Fibroblast of villous mesenchyme (primary cell): ENCODE data around the gene RPS2. TPM values are rescaled to one million over a fixed set of nuclear protein-coding genes. Genes with fewer than 3 reads are reported as not detected.
"Not testable (repeated sequence)": the region's sequence is repeated elsewhere in the genome, so short reads cannot be mapped to it uniquely, and the experiment has no call there.

Experiments
- DNase-seq: peaks from one replicate; pipeline ENCODE4 v3.0.0-alpha.2; 2010; ENCODE audit warnings: low read depth
- H3K4me3 ChIP-seq: 2 replicates; pipeline ENCODE4 v1.5.1; 2011; ENCODE audit warnings: low read depth, mild to moderate bottlenecking, low read length
- CTCF ChIP-seq: IDR thresholded peaks from 2 replicates; pipeline ENCODE4 v1.5.1; 2012; ENCODE audit warnings: low read depth, mild to moderate bottlenecking, low read length; ENCODE audit not compliant: insufficient read depth
- total RNA-seq: library from RNA; depleted of rRNA; stranded (reverse); fragments of >200 nt; gene quantifications from 2 replicates; pipeline ENCODE4 v1.2.3, GENCODE V29; 2012

RPS2 gene
- total RNA-seq, 1 donor: 1,294 TPM

DNA sequence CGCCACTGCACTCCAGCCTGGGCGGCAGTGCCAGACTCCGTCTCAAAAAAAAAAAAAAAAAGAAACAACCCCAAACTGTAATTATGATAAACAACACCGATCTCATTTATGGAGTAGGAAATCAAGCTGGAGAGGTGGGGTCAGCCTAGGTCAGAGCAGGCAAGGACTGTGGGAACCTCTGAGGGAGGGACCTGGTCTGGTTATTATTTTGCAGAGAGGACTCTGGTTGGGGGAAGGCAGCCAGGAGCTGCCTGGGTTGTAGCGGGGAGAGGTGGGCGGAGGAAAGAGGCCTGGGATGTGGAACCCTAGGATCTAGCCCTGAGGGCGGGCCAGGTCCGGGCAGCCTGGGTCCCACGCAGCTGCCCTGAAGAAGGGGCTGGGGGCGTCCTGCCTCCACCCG lies 35.5 kb downstream of the RPS2 start:
- peak; percentile 41 for DNase-seq
- TF ChIP-seq CTCF: no peak

DNA sequence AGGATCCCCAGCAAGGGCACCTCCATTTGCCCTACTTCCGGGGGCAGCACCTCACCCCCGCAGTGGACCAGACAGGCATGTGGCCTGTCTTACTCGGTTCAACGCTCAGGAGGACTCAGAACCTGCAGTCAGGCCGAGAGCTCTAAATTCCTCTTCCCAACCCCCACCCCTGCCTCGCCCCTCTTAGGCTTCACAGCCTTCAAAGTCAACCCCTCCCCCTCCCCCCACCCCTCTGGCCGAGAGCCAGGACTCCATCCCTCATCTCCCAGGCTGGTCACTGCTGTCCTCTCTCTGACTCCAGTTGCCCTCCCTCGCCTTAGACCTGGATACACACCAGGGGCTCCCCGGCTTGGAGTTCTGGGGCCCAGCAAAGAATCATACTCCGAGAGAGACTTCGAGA lies 38.4 kb downstream of the RPS2 start:
- DNase-seq: no peak
- TF ChIP-seq CTCF: no peak
- H3K4me3 ChIP-seq: no peak overlapping the region

More for the DNA sequence above, 35.5 kb downstream of the RPS2 start:
- peak overlapping the region; percentile 64 for H3K4me3 ChIP-seq

DNA sequence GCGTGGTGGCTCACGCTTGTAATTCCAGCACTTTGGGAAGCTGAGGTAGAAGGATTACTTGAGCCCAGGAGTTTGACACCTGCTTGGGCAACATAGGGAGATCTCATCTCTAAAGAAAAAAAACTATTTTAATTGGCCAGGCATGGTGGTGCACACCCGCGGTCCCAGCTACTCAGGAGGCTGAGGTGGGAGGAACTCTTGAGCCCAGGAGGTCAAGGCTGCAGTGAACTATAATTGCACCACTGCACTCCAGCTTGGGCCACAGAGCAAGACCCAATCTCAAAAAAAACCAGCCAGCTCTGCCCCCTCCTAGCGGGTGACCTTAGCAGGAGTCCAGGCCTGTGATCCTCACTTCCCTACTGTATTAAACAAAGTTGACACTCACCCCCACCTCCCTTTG lies 40.5 kb downstream of the RPS2 start:
- TF ChIP-seq CTCF: no peak
- no peak for DNase-seq
- no peak overlapping the region for H3K4me3 ChIP-seq

DNA sequence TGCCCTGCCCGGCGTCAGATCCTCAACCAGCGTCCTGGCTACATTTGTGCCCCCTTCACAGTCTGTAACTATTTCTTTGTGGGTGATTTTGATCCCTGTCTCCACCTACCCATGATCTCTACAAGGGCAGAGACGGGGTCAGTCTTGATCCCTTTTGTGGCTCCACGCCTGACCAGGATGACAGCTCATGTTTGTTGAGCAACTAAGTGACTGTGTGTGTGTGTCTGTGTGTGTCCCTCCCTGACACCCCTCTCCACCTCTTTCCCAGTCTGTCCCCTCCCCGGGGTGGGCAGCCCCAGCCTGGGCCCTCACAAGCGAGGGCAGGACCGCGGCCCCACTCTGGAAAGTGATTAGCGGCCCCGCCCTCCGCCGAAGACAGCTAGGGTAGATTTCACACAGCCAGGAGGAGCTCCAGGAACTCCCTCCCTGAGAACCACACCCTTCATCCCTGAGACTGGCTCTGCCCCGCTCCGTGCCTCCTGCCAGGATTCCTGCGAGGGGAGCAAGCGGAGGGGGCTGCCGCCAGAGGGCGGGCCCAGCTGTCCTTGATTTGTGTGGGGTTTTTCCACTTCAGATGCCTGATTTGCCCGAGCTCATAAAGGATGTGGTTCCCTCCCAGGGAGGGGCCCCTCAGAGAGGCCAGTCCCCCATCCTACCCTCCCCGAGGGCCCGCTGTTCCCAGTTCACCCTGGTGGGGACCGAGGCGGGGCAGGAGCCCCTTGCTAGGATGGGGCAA lies 41.2 kb downstream of the RPS2 start:
- peak; percentile 48 for TF ChIP-seq CTCF
- DNase-seq: peak; percentile 76
- H3K4me3 ChIP-seq: no peak overlapping the region

DNA sequence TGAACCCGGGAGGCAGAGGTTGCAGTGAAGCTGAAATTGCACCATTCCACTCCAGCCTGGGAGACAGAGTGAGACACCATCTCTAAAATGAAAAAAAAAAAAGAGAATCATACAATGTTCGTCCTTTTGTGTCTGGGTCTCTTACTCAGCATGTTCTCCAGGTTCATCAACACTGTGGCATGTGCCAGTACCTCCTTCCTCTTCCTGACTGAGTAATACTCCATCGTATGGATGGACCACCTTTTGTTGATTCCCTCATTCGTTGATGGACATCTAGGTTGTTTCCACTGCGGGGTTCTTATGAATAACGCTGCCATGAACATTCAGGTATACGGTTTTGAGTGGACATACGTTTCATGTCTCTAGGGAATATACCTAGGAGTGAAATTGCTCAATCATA lies 42.3 kb downstream of the RPS2 start:
- no peak overlapping the region for H3K4me3 ChIP-seq
- TF ChIP-seq CTCF: no peak
- no peak for DNase-seq

- H3K4me3 ChIP-seq: no peak overlapping the region
- TF ChIP-seq CTCF: no peak
- no peak for DNase-seq
Observed at GRCh38 chr16:1920727-1921171, 43.9 kb downstream of the RPS2 start.

DNA sequence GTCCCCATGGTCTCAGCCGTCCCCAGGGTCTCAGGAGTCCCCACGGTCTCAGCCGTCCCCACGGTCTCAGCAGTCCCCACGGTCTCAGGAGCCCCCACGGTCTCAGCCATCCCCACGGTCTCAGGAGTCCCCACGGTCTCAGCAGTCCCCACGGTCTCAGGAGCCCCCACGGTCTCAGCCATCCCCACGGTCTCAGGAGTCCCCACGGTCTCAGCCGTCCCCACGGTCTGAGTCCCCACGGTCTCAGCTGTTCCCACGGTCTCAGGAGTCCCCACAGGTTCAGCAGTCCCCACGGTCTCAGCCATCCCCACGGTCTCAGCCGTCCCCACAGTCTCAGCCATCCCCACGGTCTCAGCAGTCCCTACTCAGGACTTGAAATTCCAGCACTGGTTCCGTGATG lies 44.5 kb downstream of the RPS2 start:
- not testable (repeated sequence) for H3K4me3 ChIP-seq

More for the DNA sequence above, 44.5 kb downstream of the RPS2 start:
- DNase-seq: not testable (repeated sequence)
